ENCODE measurements around the gene DIO3. TPM values are rescaled to one million over a fixed set of nuclear protein-coding genes. Genes with fewer than 3 reads are reported as not detected.

Gene DIO3
- total and polyA plus RNA-seq, 8 donors, result 0.29 to 3.4 (median 1.5) TPM; not detected in 2

DNA sequence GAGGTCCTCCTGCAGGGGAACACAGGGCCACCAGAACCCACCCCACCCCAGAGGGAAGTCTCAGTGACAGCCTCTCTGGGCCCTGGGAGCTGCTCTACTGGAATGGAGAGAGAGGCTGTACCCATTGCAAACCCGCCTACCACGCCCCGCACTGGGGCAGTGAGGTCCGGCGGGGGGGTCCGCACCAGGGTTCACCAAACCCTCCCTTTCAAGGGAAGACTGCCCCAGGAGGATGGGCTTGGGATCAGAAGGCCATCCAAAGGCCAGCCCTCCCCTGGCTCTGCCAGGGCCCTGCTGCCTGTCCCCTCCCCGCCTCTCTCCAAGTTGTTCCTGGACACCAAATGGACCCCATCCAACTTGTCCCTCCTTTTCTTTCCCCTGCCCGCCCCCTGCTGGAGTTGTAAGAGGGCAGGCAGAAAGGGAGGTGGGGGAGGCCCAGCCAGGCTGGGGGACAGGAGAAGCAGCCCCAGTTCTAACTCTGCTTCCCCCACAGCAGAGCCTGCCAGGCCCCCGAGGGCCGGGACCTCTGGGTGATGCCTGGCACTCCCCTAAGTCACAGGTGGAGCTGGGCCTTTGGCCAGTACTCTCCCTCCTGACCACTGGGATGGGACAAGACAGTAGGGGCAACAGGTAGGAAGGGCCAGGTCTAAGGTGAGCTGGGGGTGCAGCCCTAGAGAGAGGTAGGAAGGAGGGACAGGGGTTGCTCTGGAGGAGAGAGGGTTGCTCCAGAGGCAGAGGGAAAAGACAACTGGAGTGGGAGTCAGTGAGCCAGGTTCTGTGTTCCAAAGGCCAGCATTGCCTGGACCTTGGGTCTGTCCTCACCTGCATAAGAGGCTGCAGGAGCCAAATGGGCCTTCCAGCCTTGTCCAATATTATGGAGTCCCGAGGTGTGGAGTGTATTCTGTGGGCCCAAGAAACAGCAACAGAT lies 3.2 kb upstream of the DIO3 start:
- peaks cover 10 to 21% (median 19%) of the 10 kb centered on the region in 4 donors for H3K9me3 ChIP-seq
- peaks cover 0 to 12% (median 4%) of the 10 kb centered on the region in 4 donors for H3K4me1 ChIP-seq
- intact Hi-C loops (cut with DNase I; ENCODE audit: low total_unique reads), result no loop called here
- DNase-seq, result peak in 1 of 2 donors; percentile 31
- H3K27ac ChIP-seq, result no peak overlapping the region
- H3K27me3 ChIP-seq, result peaks cover 14 to 84% (median 52%) of the 10 kb centered on the region in 3 donors
- H3K36me3 ChIP-seq, result no peaks in the 10 kb centered on the region
- 80 to 89% (median 82%) methylated on average over 7 to 11 of the region's 11 CpGs for WGBS, 5 donors
- TF ChIP-seq, protein P1, sequence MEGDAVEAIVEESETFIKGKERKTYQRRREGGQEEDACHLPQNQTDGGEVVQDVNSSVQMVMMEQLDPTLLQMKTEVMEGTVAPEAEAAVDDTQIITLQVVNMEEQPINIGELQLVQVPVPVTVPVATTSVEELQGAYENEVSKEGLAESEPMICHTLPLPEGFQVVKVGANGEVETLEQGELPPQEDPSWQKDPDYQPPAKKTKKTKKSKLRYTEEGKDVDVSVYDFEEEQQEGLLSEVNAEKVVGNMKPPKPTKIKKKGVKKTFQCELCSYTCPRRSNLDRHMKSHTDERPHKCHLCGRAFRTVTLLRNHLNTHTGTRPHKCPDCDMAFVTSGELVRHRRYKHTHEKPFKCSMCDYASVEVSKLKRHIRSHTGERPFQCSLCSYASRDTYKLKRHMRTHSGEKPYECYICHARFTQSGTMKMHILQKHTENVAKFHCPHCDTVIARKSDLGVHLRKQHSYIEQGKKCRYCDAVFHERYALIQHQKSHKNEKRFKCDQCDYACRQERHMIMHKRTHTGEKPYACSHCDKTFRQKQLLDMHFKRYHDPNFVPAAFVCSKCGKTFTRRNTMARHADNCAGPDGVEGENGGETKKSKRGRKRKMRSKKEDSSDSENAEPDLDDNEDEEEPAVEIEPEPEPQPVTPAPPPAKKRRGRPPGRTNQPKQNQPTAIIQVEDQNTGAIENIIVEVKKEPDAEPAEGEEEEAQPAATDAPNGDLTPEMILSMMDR (IDR thresholded peaks at IDR 0.05), result peak in 1 of 7 experiments; percentile 18
- TF ChIP-seq POLR2AphosphoS5 (IDR thresholded peaks at IDR 0.05), result no peak
- H3K4me3 ChIP-seq, result peak overlapping the region in 2 of 4 donors; percentile 49 to 52

DNA sequence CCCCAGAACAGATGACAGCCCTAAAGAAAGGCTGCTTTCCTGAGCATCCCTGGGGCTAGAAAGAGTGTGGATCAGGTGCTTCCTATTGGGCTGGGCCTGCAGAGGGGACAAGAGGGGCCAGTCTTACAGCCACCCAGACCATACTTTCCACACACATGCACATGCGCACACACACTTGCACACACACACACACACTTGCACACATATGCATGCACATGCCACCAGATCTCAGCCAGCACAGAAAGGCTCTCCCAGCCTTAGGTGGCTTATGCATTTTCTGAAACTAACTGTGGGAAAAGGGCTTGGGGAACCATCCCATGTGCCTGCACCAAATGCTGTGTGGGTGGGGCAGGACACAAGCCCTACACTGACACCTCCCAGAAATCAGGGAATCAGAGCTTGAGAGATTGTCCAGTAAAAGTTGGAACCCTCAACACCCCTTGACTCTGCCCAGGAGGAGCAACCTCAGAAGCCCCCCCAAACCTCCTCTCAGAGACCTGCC lies 2.5 kb upstream of the DIO3 start:
- Histone ChIP-seq H3K4me3 (peak overlapping the region; percentile 45 to 52 (median 48)), H3K27ac (peak overlapping the region in 2 of 5 donors; percentile 63 to 76)
- intact Hi-C loops (cut with DNase I; ENCODE audit: low total_unique reads), result no loop called here

DNA sequence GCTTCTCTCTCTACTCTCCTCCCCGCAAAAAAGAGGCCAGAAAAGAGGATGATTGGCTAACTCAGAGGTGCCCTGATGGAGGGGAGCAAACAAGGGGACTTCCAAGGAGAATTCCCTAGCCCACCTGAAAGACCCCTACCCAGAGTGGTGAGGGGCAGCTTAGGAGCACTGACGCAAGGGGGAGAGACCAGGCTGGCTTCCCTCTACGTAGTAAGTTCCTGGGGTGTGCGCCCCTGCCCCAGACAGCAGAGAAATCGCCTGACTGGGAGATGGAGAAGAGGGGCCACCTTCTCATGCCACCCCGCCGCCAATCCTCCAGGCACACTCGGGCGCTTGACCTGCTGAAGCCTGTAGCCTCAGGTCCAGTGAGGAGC lies 2.1 kb upstream of the DIO3 start:
- Histone ChIP-seq H3K9me3 (peaks cover 10 to 22% (median 19%) of the 10 kb centered on the region in 4 donors), H3K4me3 (peak overlapping the region; percentile 45 to 52 (median 48)), H3K27me3 (peaks cover 26 to 92% (median 64%) of the 10 kb centered on the region in 3 donors), H3K4me1 (peaks cover 0 to 24% (median 7%) of the 10 kb centered on the region in 4 donors), H3K36me3 (no peaks in the 10 kb centered on the region), H3K27ac (peak overlapping the region in 4 of 5 donors; percentile 37 to 76 (median 64))
- 16 to 43% (median 34%) methylated on average over 5 to 9 of the region's 9 CpGs for WGBS, 5 donors
- no peak for TF ChIP-seq POLR2A (IDR thresholded peaks at IDR 0.05)
- TF ChIP-seq POLR2AphosphoS5 (IDR thresholded peaks at IDR 0.05), result no peak
- TF ChIP-seq, protein P1 (IDR thresholded peaks at IDR 0.05), result no peak
- TF ChIP-seq EP300 (IDR thresholded peaks at IDR 0.05), result no peak
- DNase-seq, result no peak
- intact Hi-C loops (cut with DNase I; ENCODE audit: low total_unique reads), result no loop called here

More for the DNA sequence above, 2.5 kb upstream of the DIO3 start:
- TF ChIP-seq POLR2A (IDR thresholded peaks at IDR 0.05) (no peak), POLR2AphosphoS5 (IDR thresholded peaks at IDR 0.05) (no peak), EP300 (IDR thresholded peaks at IDR 0.05) (no peak)
- TF ChIP-seq, protein P1 (IDR thresholded peaks at IDR 0.05), result no peak
- 88 to 100% (median 95%) methylated on average over 1 of the region's 1 CpG for WGBS, 5 donors
- no peaks in the 10 kb centered on the region for H3K36me3 ChIP-seq
- H3K4me1 ChIP-seq, result peaks cover 0 to 19% (median 5%) of the 10 kb centered on the region in 4 donors
- H3K9me3 ChIP-seq, result peaks cover 10 to 22% (median 19%) of the 10 kb centered on the region in 4 donors
- no peak for DNase-seq
- H3K27me3 ChIP-seq, result peaks cover 22 to 92% (median 59%) of the 10 kb centered on the region in 3 donors
